Stimulated activated memory B cell treated with anti-CD40 and anti-IgM and Interleukin-4, amounts not matched to agents 10 μg/mL and 1 μg/mL and 100 μg/mL, for 72 hours (primary cell): ENCODE results near the gene DHRS7C.
A peak's percentile ranks its signal among the peaks of the same experiment; 100 is the strongest.
"Not testable (repeated sequence)": the region's sequence is repeated elsewhere in the genome, so short reads cannot be mapped to it uniquely, and the experiment has no call there.

Experiments
- ATAC-seq: fragments of 150-1000 bp; cut with Tn5 transposase; 2 replicates; pipeline ENCODE4 v1.10.0; 2021
- H3K27ac Mint-ChIP-seq: one replicate; pipeline ENCODE4 v1.8.0; 2022; ENCODE audit warnings: mild to moderate bottlenecking, mixed read lengths
- H3K27me3 Mint-ChIP-seq: one replicate; pipeline ENCODE4 v1.8.0; 2022; ENCODE audit warnings: mixed read lengths
- H3K36me3 Mint-ChIP-seq: one replicate; pipeline ENCODE4 v1.8.0; 2022; ENCODE audit warnings: mixed read lengths
- H3K4me1 Mint-ChIP-seq: one replicate; pipeline ENCODE4 v1.8.0; 2022; ENCODE audit warnings: mixed read lengths
- H3K4me3 Mint-ChIP-seq: one replicate; pipeline ENCODE4 v1.8.0; 2022; ENCODE audit warnings: mild to moderate bottlenecking, moderate library complexity, mixed read lengths
- H3K9me3 Mint-ChIP-seq: one replicate; pipeline ENCODE4 v1.8.0; 2022; ENCODE audit warnings: mixed read lengths

The DHRS7C gene

GRCh38 chr17:9788601-9789000 is 2.8 kb downstream of the DHRS7C start:
- no peak overlapping the region for H3K27ac Mint-ChIP-seq
- H3K4me1 Mint-ChIP-seq, result no peaks in the 10 kb centered on the region
- H3K36me3 Mint-ChIP-seq, result no peaks in the 10 kb centered on the region
- no peak overlapping the region for H3K4me3 Mint-ChIP-seq
- H3K9me3 Mint-ChIP-seq, result no peaks in the 10 kb centered on the region
- no peak for ATAC-seq
- no peaks in the 10 kb centered on the region for H3K27me3 Mint-ChIP-seq

GRCh38 chr17:9784544-9784943 is 6.8 kb downstream of the DHRS7C start:
- Mint-ChIP-seq H3K27me3 (peaks cover 17% of the 10 kb centered on the region), H3K4me1 (no peaks in the 10 kb centered on the region), H3K36me3 (no peaks in the 10 kb centered on the region), H3K4me3 (no peak overlapping the region), H3K27ac (no peak overlapping the region), H3K9me3 (no peaks in the 10 kb centered on the region)
- no peak for ATAC-seq

GRCh38 chr17:9783465-9783864 is 7.9 kb downstream of the DHRS7C start:
- H3K36me3 Mint-ChIP-seq, H3K9me3 Mint-ChIP-seq, ATAC-seq, H3K4me3 Mint-ChIP-seq, H3K4me1 Mint-ChIP-seq, H3K27ac Mint-ChIP-seq: not testable (repeated sequence)
- peaks cover 17% of the 10 kb centered on the region for H3K27me3 Mint-ChIP-seq

- no peak for ATAC-seq
- no peaks in the 10 kb centered on the region for H3K4me1 Mint-ChIP-seq
- no peaks in the 10 kb centered on the region for H3K9me3 Mint-ChIP-seq
- H3K27me3 Mint-ChIP-seq, result peaks cover 17% of the 10 kb centered on the region
- H3K27ac Mint-ChIP-seq, result no peak overlapping the region
- no peak overlapping the region for H3K4me3 Mint-ChIP-seq
- H3K36me3 Mint-ChIP-seq, result no peaks in the 10 kb centered on the region
Measured at GRCh38 chr17:9783050-9783449, 8.3 kb downstream of the DHRS7C start.

- Mint-ChIP-seq H3K4me1 (no peaks in the 10 kb centered on the region), H3K36me3 (no peaks in the 10 kb centered on the region), H3K9me3 (no peaks in the 10 kb centered on the region), H3K27ac (no peak overlapping the region), H3K4me3 (no peak overlapping the region), H3K27me3 (peaks cover 17% of the 10 kb centered on the region)
- no peak for ATAC-seq
Measured at GRCh38 chr17:9780552-9780951, 10.8 kb downstream of the DHRS7C start.

GRCh38 chr17:9776911-9777310 is 14.5 kb downstream of the DHRS7C start:
- H3K27me3 Mint-ChIP-seq, result peaks cover 2% of the 10 kb centered on the region
- H3K36me3 Mint-ChIP-seq, result no peaks in the 10 kb centered on the region
- ATAC-seq, result no peak
- H3K4me3 Mint-ChIP-seq, result no peak overlapping the region
- no peak overlapping the region for H3K27ac Mint-ChIP-seq
- no peaks in the 10 kb centered on the region for H3K4me1 Mint-ChIP-seq
- no peaks in the 10 kb centered on the region for H3K9me3 Mint-ChIP-seq

- no peak overlapping the region for H3K27ac Mint-ChIP-seq
Measured at GRCh38 chr17:9772658-9773057, 18.7 kb downstream of the DHRS7C start.

GRCh38 chr17:9771465-9771864 is 19.9 kb downstream of the DHRS7C start:
- Mint-ChIP-seq H3K4me3 (no peak overlapping the region), H3K36me3 (no peaks in the 10 kb centered on the region), H3K4me1 (no peaks in the 10 kb centered on the region), H3K9me3 (no peaks in the 10 kb centered on the region), H3K27me3 (peaks cover 2% of the 10 kb centered on the region), H3K27ac (no peak overlapping the region)
- peak; percentile 52 for ATAC-seq

More at GRCh38 chr17:9772658-9773057, 18.7 kb downstream of the DHRS7C start:
- Mint-ChIP-seq H3K4me3 (no peak overlapping the region), H3K4me1 (no peaks in the 10 kb centered on the region), H3K36me3 (no peaks in the 10 kb centered on the region), H3K27me3 (no peaks in the 10 kb centered on the region), H3K9me3 (no peaks in the 10 kb centered on the region)
- no peak for ATAC-seq

- no peak overlapping the region for H3K27ac Mint-ChIP-seq
- H3K4me1 Mint-ChIP-seq, result no peaks in the 10 kb centered on the region
- H3K27me3 Mint-ChIP-seq, result peaks cover 9% of the 10 kb centered on the region
- H3K4me3 Mint-ChIP-seq, result no peak overlapping the region
- H3K36me3 Mint-ChIP-seq, result no peaks in the 10 kb centered on the region
- no peak for ATAC-seq
- H3K9me3 Mint-ChIP-seq, result no peaks in the 10 kb centered on the region
Measured at GRCh38 chr17:9769036-9769695, 22.2 kb downstream of the DHRS7C start.

GRCh38 chr17:9768381-9768934 is 22.9 kb downstream of the DHRS7C start:
- no peak for ATAC-seq
- H3K4me1 Mint-ChIP-seq, result no peaks in the 10 kb centered on the region
- H3K27me3 Mint-ChIP-seq, result peaks cover 9% of the 10 kb centered on the region
- no peaks in the 10 kb centered on the region for H3K36me3 Mint-ChIP-seq
- H3K9me3 Mint-ChIP-seq, result no peaks in the 10 kb centered on the region
- H3K4me3 Mint-ChIP-seq, result no peak overlapping the region
- no peak overlapping the region for H3K27ac Mint-ChIP-seq

- no peaks in the 10 kb centered on the region for H3K36me3 Mint-ChIP-seq
- H3K9me3 Mint-ChIP-seq, result no peaks in the 10 kb centered on the region
- peaks cover 9% of the 10 kb centered on the region for H3K27me3 Mint-ChIP-seq
- ATAC-seq, result no peak
- H3K4me1 Mint-ChIP-seq, result no peaks in the 10 kb centered on the region
- H3K27ac Mint-ChIP-seq, result no peak overlapping the region
- H3K4me3 Mint-ChIP-seq, result no peak overlapping the region
Measured at GRCh38 chr17:9767432-9767991, 23.9 kb downstream of the DHRS7C start.

GRCh38 chr17:9766970-9767369 is 24.4 kb downstream of the DHRS7C start:
- H3K4me3 Mint-ChIP-seq, result no peak overlapping the region
- peaks cover 9% of the 10 kb centered on the region for H3K27me3 Mint-ChIP-seq
- H3K36me3 Mint-ChIP-seq, result no peaks in the 10 kb centered on the region
- no peaks in the 10 kb centered on the region for H3K4me1 Mint-ChIP-seq
- no peak overlapping the region for H3K27ac Mint-ChIP-seq
- no peak for ATAC-seq
- no peaks in the 10 kb centered on the region for H3K9me3 Mint-ChIP-seq

- H3K27ac Mint-ChIP-seq, result no peak overlapping the region
- no peak overlapping the region for H3K4me3 Mint-ChIP-seq
- peaks cover 9% of the 10 kb centered on the region for H3K27me3 Mint-ChIP-seq
- no peaks in the 10 kb centered on the region for H3K4me1 Mint-ChIP-seq
- no peak for ATAC-seq
- no peaks in the 10 kb centered on the region for H3K9me3 Mint-ChIP-seq
- H3K36me3 Mint-ChIP-seq, result no peaks in the 10 kb centered on the region
Measured at GRCh38 chr17:9765322-9765721, 26.1 kb downstream of the DHRS7C start.

- ATAC-seq, result no peak
- H3K4me3 Mint-ChIP-seq, result no peak overlapping the region
- H3K27me3 Mint-ChIP-seq, result peaks cover 13% of the 10 kb centered on the region
- H3K4me1 Mint-ChIP-seq, result no peaks in the 10 kb centered on the region
- no peak overlapping the region for H3K27ac Mint-ChIP-seq
- no peaks in the 10 kb centered on the region for H3K36me3 Mint-ChIP-seq
- H3K9me3 Mint-ChIP-seq, result no peaks in the 10 kb centered on the region
Measured at GRCh38 chr17:9763643-9764042, 27.7 kb downstream of the DHRS7C start.

GRCh38 chr17:9760266-9760665 is 31.1 kb downstream of the DHRS7C start:
- no peak overlapping the region for H3K27ac Mint-ChIP-seq
- no peaks in the 10 kb centered on the region for H3K36me3 Mint-ChIP-seq
- H3K4me1 Mint-ChIP-seq, result no peaks in the 10 kb centered on the region
- no peak overlapping the region for H3K4me3 Mint-ChIP-seq
- H3K27me3 Mint-ChIP-seq, result peaks cover 13% of the 10 kb centered on the region
- no peaks in the 10 kb centered on the region for H3K9me3 Mint-ChIP-seq
- no peak for ATAC-seq

GRCh38 chr17:9755083-9755482 is 36.3 kb downstream of the DHRS7C start:
- Mint-ChIP-seq H3K27ac (no peak overlapping the region), H3K4me1 (no peaks in the 10 kb centered on the region), H3K36me3 (no peaks in the 10 kb centered on the region), H3K4me3 (no peak overlapping the region), H3K9me3 (peaks cover 3% of the 10 kb centered on the region), H3K27me3 (peaks cover 39% of the 10 kb centered on the region)
- ATAC-seq, result no peak
